Measurements from ENCODE around the gene IFT52. TPM values are rescaled to one million over a fixed set of nuclear protein-coding genes. Genes with fewer than 3 reads are reported as not detected.

Gene IFT52
- total RNA-seq, 1 donor: 55.8 TPM

DNA sequence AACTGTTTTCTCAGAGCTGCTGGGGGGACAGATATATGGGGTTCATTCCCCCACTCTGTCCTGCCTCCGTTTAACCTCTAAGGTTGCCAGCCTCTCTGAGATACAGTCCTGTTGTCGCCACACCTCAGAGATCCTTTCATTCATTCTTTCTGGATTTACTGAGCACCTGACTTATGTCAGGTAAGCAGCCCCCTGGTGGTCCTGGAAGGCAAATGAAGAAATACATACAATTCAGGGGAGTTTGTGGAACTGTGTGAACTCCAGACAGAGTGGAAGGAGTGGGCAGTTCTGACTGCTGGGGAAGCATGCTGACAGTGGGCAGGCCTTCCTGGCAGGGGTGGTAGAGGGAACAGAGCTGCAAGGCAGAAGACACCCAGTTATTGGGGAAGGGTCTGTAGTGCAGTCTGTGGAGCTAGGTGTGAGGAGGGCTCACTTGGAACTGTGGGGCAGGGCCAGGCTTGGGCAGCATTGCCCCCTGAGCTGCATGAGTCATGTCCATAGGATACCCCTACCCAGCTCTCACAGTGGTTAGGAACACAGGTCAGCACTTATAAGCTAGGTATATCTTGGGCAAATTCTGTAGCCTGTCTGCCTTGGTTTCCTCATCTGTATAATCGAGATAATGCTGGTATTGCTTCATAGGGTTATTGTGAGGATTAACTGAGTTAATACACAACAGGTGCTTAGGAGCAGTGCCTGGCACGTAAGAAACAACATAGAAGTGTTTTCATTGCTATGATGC, 44.7 kb upstream of the IFT52 start:
- H3K4me3 ChIP-seq (ENCODE audit: low read depth, low read length): no peak overlapping the region
- TF ChIP-seq, protein P1, sequence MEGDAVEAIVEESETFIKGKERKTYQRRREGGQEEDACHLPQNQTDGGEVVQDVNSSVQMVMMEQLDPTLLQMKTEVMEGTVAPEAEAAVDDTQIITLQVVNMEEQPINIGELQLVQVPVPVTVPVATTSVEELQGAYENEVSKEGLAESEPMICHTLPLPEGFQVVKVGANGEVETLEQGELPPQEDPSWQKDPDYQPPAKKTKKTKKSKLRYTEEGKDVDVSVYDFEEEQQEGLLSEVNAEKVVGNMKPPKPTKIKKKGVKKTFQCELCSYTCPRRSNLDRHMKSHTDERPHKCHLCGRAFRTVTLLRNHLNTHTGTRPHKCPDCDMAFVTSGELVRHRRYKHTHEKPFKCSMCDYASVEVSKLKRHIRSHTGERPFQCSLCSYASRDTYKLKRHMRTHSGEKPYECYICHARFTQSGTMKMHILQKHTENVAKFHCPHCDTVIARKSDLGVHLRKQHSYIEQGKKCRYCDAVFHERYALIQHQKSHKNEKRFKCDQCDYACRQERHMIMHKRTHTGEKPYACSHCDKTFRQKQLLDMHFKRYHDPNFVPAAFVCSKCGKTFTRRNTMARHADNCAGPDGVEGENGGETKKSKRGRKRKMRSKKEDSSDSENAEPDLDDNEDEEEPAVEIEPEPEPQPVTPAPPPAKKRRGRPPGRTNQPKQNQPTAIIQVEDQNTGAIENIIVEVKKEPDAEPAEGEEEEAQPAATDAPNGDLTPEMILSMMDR (IDR thresholded peaks at IDR 0.05; ENCODE audit: insufficient read depth, low read length): no peak
- DNase-seq (ENCODE audit: low read depth): no peak

GRCh38 chr20:43548273-43548880, 42.4 kb upstream of the IFT52 start:
- H3K4me3 ChIP-seq (ENCODE audit: low read depth, low read length): no peak overlapping the region
- TF ChIP-seq, protein P1 (IDR thresholded peaks at IDR 0.05; ENCODE audit: insufficient read depth, low read length): no peak
- DNase-seq (ENCODE audit: low read depth): no peak

- H3K4me3 ChIP-seq (ENCODE audit: low read depth, low read length): no peak overlapping the region
- TF ChIP-seq, protein P1 (IDR thresholded peaks at IDR 0.05; ENCODE audit: insufficient read depth, low read length): no peak
- DNase-seq (ENCODE audit: low read depth): no peak
Measured at GRCh38 chr20:43549416-43550065, 41.2 kb upstream of the IFT52 start.

- DNase-seq (ENCODE audit: low read depth): no peak
- H3K4me3 ChIP-seq (ENCODE audit: low read depth, low read length): no peak overlapping the region
- TF ChIP-seq, protein P1 (IDR thresholded peaks at IDR 0.05; ENCODE audit: insufficient read depth, low read length): no peak
Measured at GRCh38 chr20:43550456-43550855, 40.3 kb upstream of the IFT52 start.

DNA sequence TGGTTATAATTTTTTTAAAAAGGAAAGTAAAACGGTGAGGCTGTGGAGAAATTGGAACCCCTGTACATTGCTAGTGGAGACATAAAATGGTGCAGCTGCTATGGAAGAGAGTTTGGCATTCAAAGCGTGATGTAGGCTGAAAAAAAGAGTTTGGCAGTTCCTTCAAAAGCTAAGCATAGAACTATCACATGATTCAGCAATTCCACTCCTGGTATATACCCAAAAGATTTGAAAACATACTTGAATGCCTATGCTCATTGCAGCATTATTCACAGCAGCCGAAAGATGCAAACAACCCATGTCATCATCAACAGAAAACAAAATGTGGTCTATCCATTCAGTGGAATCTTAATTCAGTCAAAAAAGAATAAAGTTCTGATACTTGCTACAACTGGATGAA, 36.4 kb upstream of the IFT52 start:
- DNase-seq (ENCODE audit: low read depth): peak; percentile 30
- no peak overlapping the region for H3K4me3 ChIP-seq (ENCODE audit: low read depth, low read length)
- TF ChIP-seq, protein P1 (IDR thresholded peaks at IDR 0.05; ENCODE audit: insufficient read depth, low read length): no peak

DNA sequence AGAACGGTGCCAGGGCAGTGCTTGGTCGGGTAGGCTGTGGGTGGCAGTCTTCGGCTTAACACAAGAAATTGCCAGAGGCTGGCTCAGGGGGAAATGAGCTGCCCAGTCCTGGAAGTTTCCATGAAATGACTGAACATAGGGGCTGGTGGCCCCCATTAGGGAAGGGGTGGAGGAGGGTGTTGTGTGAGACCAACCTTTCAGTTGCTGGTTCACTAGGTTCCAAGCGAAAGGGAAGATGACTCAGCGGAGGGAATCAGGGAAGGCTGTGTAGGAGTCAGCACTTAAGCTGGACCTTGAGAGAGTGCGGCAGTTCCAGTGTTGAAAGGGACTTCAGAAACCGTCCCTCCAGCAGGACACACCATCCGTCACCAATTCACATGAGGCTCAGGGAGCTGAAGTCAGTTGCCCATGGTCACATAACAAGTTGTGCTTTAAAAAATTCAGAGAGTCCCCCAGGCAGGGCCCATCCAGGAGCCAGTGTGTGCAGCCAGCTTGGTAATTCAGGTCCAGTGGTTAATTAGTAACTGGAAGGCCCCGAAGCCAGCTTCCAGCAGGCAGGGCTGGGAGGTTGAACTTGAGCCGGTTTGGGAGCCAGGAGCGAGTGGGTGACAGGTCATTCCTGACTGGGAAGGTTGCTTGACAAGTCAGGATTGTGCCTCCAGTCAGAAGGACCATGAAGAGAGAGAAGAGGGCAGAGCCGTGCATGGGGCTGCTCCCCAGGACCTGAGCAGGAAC, 32.2 kb upstream of the IFT52 start, which contains the start of gene SGK2:
Gene SGK2, plus strand, starts transcription at position 616 of the 735 bp plus-strand sequence. CDS start 7,469 bp downstream, outside the sequence.
- H3K4me3 ChIP-seq (ENCODE audit: low read depth, low read length): no peak within 1 kb of the TSS
- DNase-seq (ENCODE audit: low read depth): peak; percentile 13
- TF ChIP-seq, protein P1 (IDR thresholded peaks at IDR 0.05; ENCODE audit: insufficient read depth, low read length): no peak
